Transverse colon (tissue), 4 donors: ENCODE data around the gene NCOA1. TPM values are rescaled to one million over a fixed set of nuclear protein-coding genes. Genes with fewer than 3 reads are reported as not detected.
"Not testable (repeated sequence)": the region's sequence is repeated elsewhere in the genome, so short reads cannot be mapped to it uniquely, and the experiment has no call there.

Experiments used
- DNase-seq: peaks from one replicate; pipeline ENCODE4 v3.0.0-alpha.2; 2019
- H3K27ac ChIP-seq, 4 donors: fragments of 200-600 bp; sonication (generic); 2 replicates each; pipeline ENCODE4 v1.5.1; 2016 to 2018; ENCODE audit warnings: inconsistent platforms in 4 of 4
- H3K27me3 ChIP-seq: fragments of 200-600 bp; sonication (generic); 2 replicates; pipeline ENCODE4 v1.5.1; 2017; ENCODE audit warnings: inconsistent platforms
- H3K36me3 ChIP-seq, 4 donors: fragments of 200-600 bp; sonication (generic); 2 replicates each; pipeline ENCODE4 v1.5.1; 2017 to 2019; ENCODE audit warnings: inconsistent platforms in 4 of 4
- H3K4me1 ChIP-seq, 4 donors: fragments of 200-600 bp; sonication (generic); 2 replicates each; pipeline ENCODE4 v1.5.1; 2017 to 2020; ENCODE audit warnings: inconsistent platforms in 4 of 4
- H3K4me3 ChIP-seq, 4 donors: fragments of 200-600 bp; sonication (generic); 1 replicate in 1 of 4; 2 replicates in 3 of 4; pipeline versions ENCODE4 v1.5.1 to v1.6.1; 2017 to 2019; ENCODE audit warnings: inconsistent platforms in 4 of 4
- H3K9me3 ChIP-seq, 2 donors: fragments of 200-600 bp; sonication (generic); 2 replicates each; pipeline ENCODE4 v1.5.1; 2017 to 2019; ENCODE audit warnings: inconsistent platforms in 2 of 2
- EP300 ChIP-seq: sonication (generic); formaldehyde crosslinking; IDR thresholded peaks from one replicate; pipeline ENCODE4 v1.6.1; 2017; ENCODE audit warnings: antibody characterized with exemption, low read depth
- POLR2A ChIP-seq: fragments of 450-650 bp; IDR thresholded peaks from one replicate; pipeline ENCODE4 v1.6.1; 2016; ENCODE audit warnings: antibody characterized with exemption, mild to moderate bottlenecking, moderate library complexity
- POLR2AphosphoS5 ChIP-seq, 3 donors: sonication (generic); formaldehyde crosslinking; IDR thresholded peaks; one replicate each; pipeline ENCODE4 v1.6.1; 2016; ENCODE audit warnings: antibody characterized with exemption in 3 of 3
- WGBS, 2 donors: methylation state at CpG; one replicate each; pipeline ENCODE4 v1.1.5; 2018; ENCODE audit warnings: low coverage in 1 of 2; 5-methylcytosine and 5-hydroxymethylcytosine counted together
- in situ Hi-C, 4 donors: fragments of 200-750 bp; cut with MboI; loops; one replicate each; pipeline versions ENCODE4 v1.15.0 to v1.15.1; 2017; ENCODE audit warnings: low sequenced_read_pairs in 3 of 4, low pct_ligation_motif_present in 1 of 4, low pct_unique_long_range_greater_than_20kb in 1 of 4
- intact Hi-C: fragments of 100-400 bp; cut with DNase I; formaldehyde crosslinking; loops from one replicate; pipeline ENCODE4 v1.15.1; 2023; ENCODE audit warnings: low total_unique reads
- total RNA-seq, 4 donors: library from RNA; depleted of rRNA; stranded (reverse); fragments of >200 nt; gene quantifications; one replicate each; pipeline ENCODE4 v1.1.0, GENCODE V29; 2016
- TF ChIP-seq, protein P1 (sequence below), 5 experiments: fragments of 200-600 bp in 3 of 5; fragments of 450-650 bp in 2 of 5; sonication (generic) in 3 of 5; IDR thresholded peaks; 1 replicate in 2 of 5; 2 replicates in 3 of 5; pipeline ENCODE4 v1.5.1; 2016 to 2017; ENCODE audit warnings: antibody characterized with exemption in 5 of 5, inconsistent platforms in 3 of 5, mild to moderate bottlenecking in 2 of 5, moderate library complexity in 1 of 5

NCOA1 gene
- total RNA-seq, 4 donors from 2014 or later, result 32.9 to 56.5 (median 47.9) TPM

DNA sequence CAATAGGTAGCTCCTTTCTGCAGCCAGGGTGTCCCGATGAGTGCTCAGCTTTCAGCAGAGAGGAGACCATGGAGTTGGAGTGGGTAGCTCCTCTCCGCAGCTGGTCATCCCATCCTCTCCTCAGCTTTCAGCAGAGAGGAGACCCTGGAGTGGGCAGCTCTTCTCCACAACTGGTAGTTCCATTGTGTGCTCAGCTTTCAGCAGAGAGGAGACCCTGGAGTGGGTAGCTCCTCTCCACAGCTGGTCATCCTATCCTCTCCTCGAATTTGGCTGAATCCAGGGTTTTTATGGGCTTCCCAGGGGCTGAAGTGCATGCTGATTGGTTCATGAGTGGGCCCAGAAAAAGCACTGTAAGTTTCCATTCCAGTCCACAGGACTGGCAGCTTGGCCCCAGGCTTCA, 75.2 kb downstream of the NCOA1 start:
- no peaks in the 10 kb centered on the region for H3K36me3 ChIP-seq
- whole genome bisulfite sequencing, 2 donors, result 95% methylated on average over 3 of the region's 3 CpGs; no CpG with 5 or more reads in 1 of the 2 donors
- no peaks in the 10 kb centered on the region for H3K27me3 ChIP-seq
- in situ Hi-C loops, result no loop called here
- intact Hi-C loops, result no loop called here
- no peak overlapping the region for H3K4me3 ChIP-seq
- peaks cover 0 to 7% (median 0%) of the 10 kb centered on the region in 4 donors for H3K4me1 ChIP-seq
- TF ChIP-seq EP300, result no peak
- TF ChIP-seq, protein P1, sequence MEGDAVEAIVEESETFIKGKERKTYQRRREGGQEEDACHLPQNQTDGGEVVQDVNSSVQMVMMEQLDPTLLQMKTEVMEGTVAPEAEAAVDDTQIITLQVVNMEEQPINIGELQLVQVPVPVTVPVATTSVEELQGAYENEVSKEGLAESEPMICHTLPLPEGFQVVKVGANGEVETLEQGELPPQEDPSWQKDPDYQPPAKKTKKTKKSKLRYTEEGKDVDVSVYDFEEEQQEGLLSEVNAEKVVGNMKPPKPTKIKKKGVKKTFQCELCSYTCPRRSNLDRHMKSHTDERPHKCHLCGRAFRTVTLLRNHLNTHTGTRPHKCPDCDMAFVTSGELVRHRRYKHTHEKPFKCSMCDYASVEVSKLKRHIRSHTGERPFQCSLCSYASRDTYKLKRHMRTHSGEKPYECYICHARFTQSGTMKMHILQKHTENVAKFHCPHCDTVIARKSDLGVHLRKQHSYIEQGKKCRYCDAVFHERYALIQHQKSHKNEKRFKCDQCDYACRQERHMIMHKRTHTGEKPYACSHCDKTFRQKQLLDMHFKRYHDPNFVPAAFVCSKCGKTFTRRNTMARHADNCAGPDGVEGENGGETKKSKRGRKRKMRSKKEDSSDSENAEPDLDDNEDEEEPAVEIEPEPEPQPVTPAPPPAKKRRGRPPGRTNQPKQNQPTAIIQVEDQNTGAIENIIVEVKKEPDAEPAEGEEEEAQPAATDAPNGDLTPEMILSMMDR (IDR thresholded peaks at IDR 0.05), result no peak
- no peak for TF ChIP-seq POLR2AphosphoS5 (IDR thresholded peaks at IDR 0.05)
- TF ChIP-seq POLR2A, result no peak
- H3K9me3 ChIP-seq, result no peaks in the 10 kb centered on the region
- no peak overlapping the region for H3K27ac ChIP-seq
- no peak for DNase-seq

DNA sequence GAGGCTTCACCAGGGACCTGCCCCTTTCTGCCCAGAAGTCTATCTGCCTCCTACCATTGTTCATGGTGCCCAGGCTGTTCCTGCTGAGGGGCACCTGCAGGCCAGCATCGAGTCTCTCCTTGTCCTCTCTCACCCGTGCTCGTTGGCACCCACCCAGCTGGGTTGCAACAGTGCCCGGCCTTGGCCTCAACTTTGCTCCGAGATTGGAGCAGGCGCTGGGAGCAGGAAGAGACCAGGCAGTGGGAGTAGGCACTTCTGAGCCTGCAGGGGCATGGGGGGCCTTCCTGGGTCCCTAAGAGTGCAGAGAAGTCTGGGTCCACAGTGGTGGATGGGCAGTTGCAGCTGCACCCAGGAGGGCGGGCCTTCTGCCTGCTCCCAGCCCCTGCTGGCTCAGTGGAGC, 75.6 kb downstream of the NCOA1 start:
- WGBS, 2 donors, result 93% methylated on average over 7 of the region's 7 CpGs; no CpG with 5 or more reads in 1 of the 2 donors
- intact Hi-C loops, result no loop called here

DNA sequence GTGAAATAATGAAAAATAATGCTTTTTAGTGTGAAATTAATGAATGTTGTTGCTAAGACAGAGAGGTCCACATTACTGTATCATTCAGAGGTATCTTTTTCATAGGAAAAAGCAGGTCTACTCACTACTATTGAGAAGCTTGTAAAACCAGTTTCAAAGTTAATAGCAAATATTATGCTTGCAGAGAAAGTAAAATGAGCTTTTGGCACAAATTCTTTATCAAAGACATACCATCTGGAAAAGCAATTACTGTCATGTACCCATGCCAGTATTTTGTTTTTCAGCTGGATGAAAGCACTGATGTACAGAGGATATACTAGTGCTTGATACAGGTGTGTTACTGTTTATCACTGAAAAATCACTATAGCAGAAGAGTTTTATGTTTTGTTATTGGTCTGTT, 77.5 kb downstream of the NCOA1 start:
- Histone ChIP-seq H3K9me3 (no peaks in the 10 kb centered on the region), H3K27ac (no peak overlapping the region), H3K4me1 (peaks cover 0 to 12% (median 0%) of the 10 kb centered on the region in 4 donors), H3K36me3 (no peaks in the 10 kb centered on the region), H3K4me3 (no peak overlapping the region), H3K27me3 (no peaks in the 10 kb centered on the region)
- DNase-seq, result no peak
- TF ChIP-seq, protein P1 (IDR thresholded peaks at IDR 0.05), result no peak
- TF ChIP-seq EP300 (no peak), POLR2AphosphoS5 (IDR thresholded peaks at IDR 0.05) (no peak), POLR2A (no peak)
- intact Hi-C loops (no loop called here), in situ Hi-C loops (no loop called here)

More for the DNA sequence above, 75.6 kb downstream of the NCOA1 start:
- no peak for DNase-seq
- Histone ChIP-seq H3K36me3 (no peaks in the 10 kb centered on the region), H3K27me3 (no peaks in the 10 kb centered on the region), H3K27ac (no peak overlapping the region), H3K4me3 (no peak overlapping the region), H3K4me1 (peaks cover 0 to 7% (median 0%) of the 10 kb centered on the region in 4 donors), H3K9me3 (no peaks in the 10 kb centered on the region)
- TF ChIP-seq POLR2A (no peak), EP300 (no peak), POLR2AphosphoS5 (IDR thresholded peaks at IDR 0.05) (no peak)
- TF ChIP-seq, protein P1 (IDR thresholded peaks at IDR 0.05), result no peak
- in situ Hi-C loops, result no loop called here

DNA sequence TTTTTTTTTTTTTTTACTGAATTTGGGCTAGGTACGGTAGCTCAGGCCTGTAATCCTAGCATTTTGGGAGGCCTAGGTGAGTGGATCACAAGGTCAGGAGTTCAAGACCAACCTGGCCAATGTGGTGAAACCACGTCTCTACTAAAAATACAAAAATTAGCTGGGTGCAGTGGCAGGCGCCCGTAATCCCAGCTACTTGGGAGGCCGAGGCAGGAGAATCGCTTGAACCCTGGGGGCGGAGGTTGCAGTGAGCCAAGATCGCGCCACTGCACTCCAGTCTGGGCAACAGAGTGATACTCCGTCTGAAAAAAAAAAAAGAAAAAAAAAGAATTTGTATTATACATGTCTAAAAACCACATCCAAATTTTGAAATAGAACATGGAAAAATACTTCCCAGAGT, 78.5 kb downstream of the NCOA1 start:
- H3K27me3 ChIP-seq, DNase-seq, in situ Hi-C loops, H3K36me3 ChIP-seq, H3K4me3 ChIP-seq, intact Hi-C loops, H3K9me3 ChIP-seq, H3K27ac ChIP-seq: not testable (repeated sequence)
- WGBS, 2 donors, result 86 to 97% methylated on average over 1 to 10 of the region's 10 CpGs
- H3K4me1 ChIP-seq, result peaks cover 0 to 12% (median 0%) of the 10 kb centered on the region in 4 donors

DNA sequence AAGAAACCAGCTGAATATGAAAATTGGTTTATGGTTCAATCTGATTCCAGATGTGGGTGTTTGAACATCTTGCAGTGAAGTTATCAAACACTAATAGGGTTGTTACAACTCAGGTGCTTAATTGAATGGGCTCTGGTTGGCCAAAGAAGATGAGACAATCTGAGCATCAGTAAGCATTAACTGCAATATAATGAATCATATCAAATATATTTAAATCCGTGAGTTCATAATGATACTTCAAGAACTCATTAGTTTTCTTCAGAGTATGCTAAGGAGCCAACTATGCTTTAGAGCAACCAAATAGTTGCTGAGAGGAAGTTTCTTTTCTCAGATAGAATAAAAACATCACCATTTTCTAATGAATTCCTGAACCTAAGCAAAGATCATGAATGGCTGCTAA, 79.2 kb downstream of the NCOA1 start:
- WGBS, 2 donors, result 88 to 100% methylated on average over 1 of the region's 1 CpG
- in situ Hi-C loops, result no loop called here

More for the DNA sequence above, 79.2 kb downstream of the NCOA1 start:
- peaks cover 0 to 14% (median 0%) of the 10 kb centered on the region in 4 donors for H3K4me1 ChIP-seq
- no peak overlapping the region for H3K4me3 ChIP-seq
- H3K27me3 ChIP-seq, result no peaks in the 10 kb centered on the region
- no peak for TF ChIP-seq EP300
- TF ChIP-seq POLR2AphosphoS5 (IDR thresholded peaks at IDR 0.05), result no peak
- TF ChIP-seq POLR2A, result no peak
- TF ChIP-seq, protein P1 (IDR thresholded peaks at IDR 0.05), result no peak
- H3K36me3 ChIP-seq, result no peaks in the 10 kb centered on the region
- intact Hi-C loops, result no loop called here
- no peak for DNase-seq
- no peak overlapping the region for H3K27ac ChIP-seq
- H3K9me3 ChIP-seq, result no peaks in the 10 kb centered on the region
